GM19043 (cell line): Measurements from ENCODE around the gene UTP25.
A peak's percentile ranks its signal among the peaks of the same experiment; 100 is the strongest.

ENCODE experiments used
- ATAC-seq: cut with Tn5 transposase; IDR thresholded peaks from one replicate; pipeline ENCODE4 v1.9.1; 2021; ENCODE audit warnings: low read depth; ENCODE audit not compliant: unreplicated experiment

Gene UTP25

DNA sequence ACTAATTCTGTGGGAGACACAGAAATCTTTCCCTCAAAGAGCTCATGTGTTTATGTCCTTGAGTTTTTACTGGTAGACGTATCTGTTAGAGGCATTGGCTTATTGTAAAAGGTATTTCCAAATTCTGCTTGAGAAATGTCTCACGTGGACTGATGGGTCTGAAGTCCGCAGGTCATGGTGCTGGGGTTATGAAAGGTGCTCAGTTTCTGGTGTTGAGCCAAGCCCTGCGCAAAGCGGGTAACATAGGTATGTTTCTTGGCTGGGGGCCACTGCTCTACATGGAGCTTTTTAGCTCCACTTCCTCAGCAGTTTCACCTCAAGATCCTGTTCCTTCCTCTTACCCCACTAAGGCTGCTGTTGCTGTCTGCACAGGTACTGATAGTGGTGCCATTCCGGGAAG lies 10.8 kb downstream of the UTP25 start:
- no peak for ATAC-seq

DNA sequence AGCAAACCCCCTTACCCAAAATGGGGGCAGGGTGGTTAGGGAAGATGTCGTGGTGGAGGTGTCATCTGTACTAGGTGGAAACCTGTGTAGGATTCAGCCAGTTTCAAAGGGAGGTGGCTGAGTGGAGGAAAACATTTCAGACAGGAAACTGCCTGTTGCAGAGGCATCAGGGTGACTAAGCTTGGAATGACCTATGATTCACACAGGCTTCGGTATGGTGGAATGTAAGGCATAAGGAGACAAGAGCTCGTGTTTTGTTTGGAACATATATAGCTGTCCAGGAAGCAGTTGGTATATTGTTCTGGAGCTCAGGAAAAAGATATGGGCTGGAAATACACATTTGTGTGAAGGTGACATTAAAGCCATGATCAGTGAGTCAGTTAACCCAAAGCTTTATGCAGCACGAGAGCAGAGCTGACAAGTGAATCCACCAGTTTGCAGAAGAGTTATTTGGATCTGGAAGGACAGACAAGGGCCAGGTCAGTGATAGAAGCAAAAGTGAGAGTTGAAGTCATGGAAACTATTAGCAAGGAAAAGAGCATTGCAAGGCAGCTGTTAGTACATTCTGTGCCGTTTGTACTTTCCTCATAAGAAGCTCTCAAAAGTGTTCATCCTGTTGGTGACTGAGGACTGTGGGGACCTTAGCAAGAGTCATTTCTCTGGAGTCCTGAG lies 12.2 kb downstream of the UTP25 start:
- ATAC-seq: no peak

DNA sequence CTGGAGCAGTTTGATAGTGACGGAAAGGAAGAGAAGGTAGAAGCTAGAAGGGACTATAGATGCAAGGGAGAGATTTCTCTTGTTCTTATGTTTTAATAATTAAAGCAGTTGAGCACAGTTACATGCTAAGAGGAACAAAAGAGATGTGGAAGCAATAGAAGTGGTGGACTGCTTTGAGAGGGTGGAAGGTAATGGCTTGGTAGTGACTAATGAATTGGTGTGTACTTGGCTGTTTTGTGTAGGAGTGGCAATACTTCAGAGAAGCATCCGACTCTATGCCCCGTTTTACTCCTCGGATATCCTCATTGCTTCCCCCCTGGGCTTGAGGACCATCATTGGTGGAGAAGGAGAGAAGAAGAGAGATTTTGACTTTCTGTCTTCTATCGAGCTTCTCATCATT lies 12.8 kb downstream of the UTP25 start:
- ATAC-seq: no peak

DNA sequence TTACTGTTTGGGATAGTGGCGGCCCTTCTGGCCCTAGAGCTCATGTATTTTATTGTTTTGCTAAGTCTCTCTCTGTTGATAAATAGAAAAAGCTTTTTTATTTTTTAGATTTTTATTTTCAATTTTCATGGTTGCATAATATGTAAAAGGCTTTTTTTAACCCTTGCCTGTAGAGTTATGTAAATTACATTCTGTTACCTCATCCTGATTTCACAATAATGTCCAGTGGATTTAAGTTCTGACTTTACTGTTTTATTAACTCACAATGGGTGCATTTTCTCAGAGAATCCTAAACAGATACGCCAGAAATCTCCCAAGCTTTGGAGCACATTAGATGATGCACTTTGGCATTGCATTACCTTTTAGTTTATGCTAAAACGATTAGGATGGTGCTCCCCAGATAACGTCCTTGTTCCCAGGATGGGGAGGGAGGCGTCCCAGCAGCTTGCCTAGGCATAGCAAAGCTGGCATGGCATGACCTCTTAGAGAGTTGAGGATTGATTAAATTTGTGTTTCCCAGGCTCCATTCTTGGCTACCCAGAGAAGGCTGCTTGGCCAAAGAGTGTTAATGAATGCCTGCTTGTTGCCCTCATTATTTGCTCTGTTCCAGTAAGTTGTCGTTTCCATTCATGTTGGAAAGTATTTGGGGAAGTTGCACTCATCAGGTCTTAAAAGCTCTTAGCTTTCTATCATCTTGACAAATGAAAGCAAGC lies 17.1 kb downstream of the UTP25 start:
- no peak for ATAC-seq

GRCh38 chr1:209845408-209845725 lies 17.6 kb downstream of the UTP25 start:
- ATAC-seq: no peak

- ATAC-seq: no peak
Observed at GRCh38 chr1:209849388-209849787, 21.6 kb downstream of the UTP25 start.

DNA sequence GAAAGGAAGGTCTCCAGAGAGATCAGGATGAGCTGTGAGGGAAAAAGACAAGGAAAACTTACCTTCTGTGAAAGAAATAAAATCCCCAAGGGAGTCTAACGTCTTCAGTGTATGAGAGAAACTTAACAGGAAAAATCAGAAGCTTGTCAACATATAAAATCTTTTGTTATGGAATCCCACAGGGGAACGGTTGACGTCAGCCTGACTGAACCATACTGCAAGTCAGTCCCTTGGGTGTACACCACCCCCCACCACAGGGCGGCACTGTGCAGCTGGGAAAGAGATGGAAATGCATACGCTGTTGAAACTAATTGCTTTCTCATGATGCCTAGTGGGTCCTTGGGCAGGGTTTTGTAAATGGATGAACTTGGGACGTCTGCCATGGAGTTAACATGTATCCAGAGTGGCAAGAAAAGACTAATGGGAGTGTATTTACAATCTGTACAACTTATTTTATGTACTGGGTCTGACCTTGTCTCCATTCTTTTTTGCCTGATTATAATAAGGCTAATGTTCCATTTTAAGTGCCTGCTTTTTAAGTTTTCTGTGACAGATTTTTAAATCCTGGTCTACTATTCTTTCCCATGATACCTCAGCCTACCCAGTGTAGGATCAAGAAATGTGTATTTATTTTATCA lies 22.7 kb downstream of the UTP25 start:
- ATAC-seq: peak; percentile 53

GRCh38 chr1:209853676-209854075 lies 25.9 kb downstream of the UTP25 start:
- no peak for ATAC-seq

GRCh38 chr1:209854196-209854595 lies 26.4 kb downstream of the UTP25 start:
- no peak for ATAC-seq

- no peak for ATAC-seq
Observed at GRCh38 chr1:209855006-209855405, 27.2 kb downstream of the UTP25 start.

- ATAC-seq: no peak
Observed at GRCh38 chr1:209855623-209856022, 27.9 kb downstream of the UTP25 start.

DNA sequence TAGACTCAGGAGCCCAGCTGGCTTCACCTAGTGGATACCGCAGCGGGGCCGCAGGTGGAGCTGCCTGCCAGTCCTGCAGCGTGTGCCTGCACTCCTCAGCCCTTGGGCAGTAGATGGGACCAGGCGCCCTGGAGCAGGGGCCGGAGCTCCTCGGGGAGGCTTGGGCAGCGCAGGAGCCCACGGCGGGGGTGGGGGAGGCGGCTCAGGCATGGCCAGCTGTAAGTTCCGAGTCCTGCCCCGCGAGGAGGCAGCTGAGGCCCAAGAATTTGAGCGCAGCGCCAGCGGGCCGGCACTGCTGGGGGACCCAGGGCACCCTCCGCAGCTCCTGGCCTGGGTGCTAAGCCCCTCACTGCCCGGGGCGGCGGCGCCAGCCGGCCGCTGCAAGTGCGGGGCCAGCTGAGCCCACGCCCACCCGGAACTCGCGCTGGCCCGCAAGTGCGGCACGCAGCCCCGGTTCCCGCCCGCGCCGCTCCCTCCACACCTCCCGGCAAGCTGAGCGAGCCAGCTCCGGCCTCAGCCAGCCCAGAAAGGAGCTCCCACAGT lies 30.9 kb downstream of the UTP25 start:
- no peak for ATAC-seq

DNA sequence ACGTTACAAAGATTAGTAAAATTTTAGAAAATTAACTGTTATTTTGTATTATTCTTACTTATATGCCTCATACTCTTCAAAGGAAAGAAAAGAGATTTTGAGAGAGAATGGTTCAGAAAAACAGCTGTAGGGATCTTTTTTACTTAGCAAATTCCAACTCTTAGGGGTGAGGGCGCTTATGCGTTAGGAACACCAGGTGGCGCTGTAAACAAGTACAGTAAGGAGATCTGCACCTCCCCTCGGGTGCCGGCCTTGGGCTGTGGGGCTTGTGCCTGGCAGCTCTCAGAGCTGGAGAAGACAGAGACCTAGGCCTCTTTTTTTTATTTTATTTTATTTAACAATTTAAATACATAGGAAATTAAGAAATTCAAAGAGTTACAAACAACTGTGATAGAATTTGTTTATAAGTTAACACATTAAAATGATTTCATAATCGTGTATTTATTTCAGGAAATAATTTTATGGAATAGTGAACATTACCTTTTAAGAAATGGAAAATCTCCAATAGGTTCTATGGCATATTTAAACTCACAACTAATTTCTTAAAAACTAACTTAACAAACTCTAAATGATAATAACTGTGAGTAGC lies 32.6 kb downstream of the UTP25 start:
- peak; percentile 95 for ATAC-seq

GRCh38 chr1:209861242-209861641 lies 33.5 kb downstream of the UTP25 start:
- no peak for ATAC-seq

- ATAC-seq: no peak
Observed at GRCh38 chr1:209862391-209863356, 34.9 kb downstream of the UTP25 start.

- ATAC-seq: no peak
Observed at GRCh38 chr1:209863766-209864485, 36.2 kb downstream of the UTP25 start.

GRCh38 chr1:209866201-209866600 lies 38.4 kb downstream of the UTP25 start:
- ATAC-seq: no peak

DNA sequence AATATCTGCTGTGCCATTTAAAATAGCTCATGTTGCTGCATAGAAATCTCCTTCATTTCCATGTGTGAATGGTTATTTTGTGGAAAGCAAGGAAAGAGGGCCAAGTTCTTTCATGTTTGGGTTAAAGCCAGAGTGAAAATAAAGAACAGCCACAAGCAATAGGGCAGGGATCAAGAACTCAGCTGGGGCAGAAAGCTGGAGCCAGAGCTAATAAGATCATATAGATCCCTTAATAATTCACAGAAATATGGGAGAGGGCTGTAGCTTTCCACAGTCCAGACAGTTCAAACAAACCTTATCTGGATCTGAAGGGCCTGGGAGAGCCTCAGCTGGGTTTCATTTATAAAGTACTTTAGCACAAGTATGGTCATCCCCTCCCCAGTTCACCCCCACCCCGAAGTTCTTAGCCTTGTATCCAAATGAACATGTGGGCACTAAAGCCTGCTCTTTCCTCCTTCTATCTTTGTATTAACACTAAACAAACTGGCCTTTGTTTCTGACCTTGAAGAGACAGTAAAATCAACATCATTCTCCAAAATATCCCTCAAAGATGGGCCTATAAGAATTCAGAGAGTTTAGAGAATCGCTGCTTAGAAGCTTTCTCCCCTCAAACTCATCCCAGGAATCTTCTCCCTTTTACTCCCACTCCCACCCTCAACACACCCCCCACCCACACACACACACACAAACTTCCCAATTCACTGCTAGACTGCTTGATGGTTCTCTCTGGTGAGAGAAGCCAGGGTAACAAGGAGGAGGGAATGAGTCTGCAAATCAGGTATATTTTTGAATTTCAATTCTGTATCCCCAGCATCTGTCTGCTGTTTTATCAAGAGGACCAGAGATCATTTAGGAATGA lies 41.7 kb downstream of the UTP25 start:
- ATAC-seq: no peak
